GM18951 (cell line): ENCODE data around the gene PIGP.
"Not testable (repeated sequence)": the region's sequence is repeated elsewhere in the genome, so short reads cannot be mapped to it uniquely, and the experiment has no call there.

Experiments used
- POLR2A ChIP-seq: IDR thresholded peaks from 4 replicates; pipeline ENCODE4 v1.6.1; 2011; ENCODE audit warnings: mild to moderate bottlenecking; ENCODE audit not compliant: insufficient read length, insufficient read depth; ENCODE audit errors: extremely low read depth
- in situ Hi-C: fragments of 300-500 bp; cut with MboI; formaldehyde crosslinking; loops from one replicate; pipeline ENCODE4 v1.12.0; 2022; ENCODE audit warnings: low sequenced_read_pairs, mixed read lengths, inconsistent platforms; ENCODE audit not compliant: unreplicated experiment

Gene PIGP

DNA sequence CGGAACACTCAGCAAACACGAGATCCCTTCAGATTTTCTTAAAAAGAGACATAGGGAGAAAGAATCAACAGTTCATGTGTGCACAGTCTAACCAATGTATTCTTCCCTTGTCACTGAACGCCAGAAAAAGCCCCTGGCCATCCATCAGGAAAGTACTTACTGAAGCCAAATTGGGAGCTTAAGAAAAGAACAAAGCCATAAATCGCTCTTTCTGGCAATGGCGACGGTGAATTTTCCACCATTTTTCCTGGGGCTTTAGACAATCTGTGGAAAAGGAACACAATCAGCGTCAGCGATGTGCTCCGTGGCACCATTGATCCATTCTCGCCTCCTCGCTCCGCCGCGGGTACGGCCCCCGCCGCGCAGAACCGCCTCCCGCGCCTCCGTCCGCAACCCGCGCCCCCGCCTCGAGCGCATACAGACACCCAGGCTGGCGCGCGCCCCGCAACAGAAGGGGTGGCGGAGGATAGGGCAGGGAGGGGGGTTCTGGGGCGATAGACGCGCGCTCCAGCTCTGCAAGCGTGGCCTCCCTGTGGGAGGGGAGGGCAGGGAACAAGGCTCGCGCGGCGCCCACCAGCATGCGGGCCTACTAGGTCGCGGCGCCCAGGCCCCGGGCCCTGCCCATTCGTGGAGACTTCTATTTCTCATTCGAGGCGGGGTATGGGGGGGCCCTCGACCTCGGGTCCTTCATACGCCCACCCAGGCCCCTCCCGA lies 440 bp downstream of the PIGP start:
- no peak for TF ChIP-seq POLR2A
- in situ Hi-C loops = no loop called here

DNA sequence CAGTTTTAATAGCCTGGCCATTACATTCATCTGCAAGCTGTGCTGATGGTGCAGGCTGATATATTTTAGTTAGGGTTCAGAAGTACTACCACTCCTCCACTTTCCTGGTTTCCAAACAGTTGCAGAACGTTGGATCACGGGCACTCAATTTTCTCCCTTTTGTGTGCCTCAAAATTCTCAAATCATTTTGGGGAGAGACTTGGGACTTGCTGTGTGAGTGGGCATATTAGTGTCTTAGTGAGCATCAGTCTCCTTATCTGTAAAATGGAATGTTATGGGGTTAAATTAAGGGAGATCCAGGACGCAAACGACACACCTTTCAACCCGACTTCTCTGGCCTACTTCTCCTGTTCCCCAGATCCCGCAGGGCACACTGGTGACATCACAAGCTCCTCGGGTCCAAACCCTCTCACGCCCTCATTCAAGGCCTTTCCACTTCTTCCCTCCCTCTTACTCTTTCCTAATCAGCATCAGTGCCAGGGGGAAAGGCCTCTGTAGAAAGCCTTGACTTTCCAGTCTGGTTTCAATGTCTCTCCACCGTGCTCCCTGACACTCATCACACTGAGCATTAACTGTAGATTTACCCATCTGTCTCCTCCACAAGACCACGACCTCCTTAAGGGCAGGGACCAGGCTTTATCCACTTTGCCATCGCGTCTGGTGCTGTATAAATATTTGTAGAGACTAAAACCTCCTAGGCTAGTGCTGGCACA lies 1.2 kb downstream of the PIGP start:
- TF ChIP-seq POLR2A = no peak
- in situ Hi-C loops = no loop called here

DNA sequence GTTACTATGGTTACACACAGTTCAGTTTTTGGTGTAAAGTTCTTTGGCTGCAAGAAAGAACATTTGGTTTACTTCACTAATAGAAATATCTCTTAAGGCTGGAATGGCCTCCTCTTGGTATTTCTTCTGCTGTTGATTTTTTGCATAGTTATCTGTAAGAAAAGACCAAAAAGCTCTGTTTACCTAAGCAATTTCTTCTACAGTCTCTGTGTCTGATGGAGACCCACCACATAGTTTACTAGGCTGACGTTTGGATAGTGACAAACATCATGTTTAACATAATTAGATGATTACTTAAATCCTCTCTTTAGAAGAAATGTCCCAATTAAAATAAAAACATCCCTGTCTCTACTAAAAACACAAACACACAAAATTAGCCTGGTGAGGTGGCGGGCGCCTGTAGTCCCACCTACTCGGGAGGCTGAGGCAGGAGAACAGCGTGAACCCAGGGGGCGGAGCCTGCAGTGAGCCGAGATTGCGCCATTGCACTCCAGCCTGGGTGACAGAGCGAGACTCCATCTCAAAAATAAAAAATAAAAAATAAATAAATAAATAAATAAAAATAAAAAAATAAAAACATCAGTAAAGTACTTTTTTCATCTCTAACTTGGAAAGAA lies 7.2 kb downstream of the PIGP start:
- TF ChIP-seq POLR2A = no peak
- in situ Hi-C loops = no loop called here

DNA sequence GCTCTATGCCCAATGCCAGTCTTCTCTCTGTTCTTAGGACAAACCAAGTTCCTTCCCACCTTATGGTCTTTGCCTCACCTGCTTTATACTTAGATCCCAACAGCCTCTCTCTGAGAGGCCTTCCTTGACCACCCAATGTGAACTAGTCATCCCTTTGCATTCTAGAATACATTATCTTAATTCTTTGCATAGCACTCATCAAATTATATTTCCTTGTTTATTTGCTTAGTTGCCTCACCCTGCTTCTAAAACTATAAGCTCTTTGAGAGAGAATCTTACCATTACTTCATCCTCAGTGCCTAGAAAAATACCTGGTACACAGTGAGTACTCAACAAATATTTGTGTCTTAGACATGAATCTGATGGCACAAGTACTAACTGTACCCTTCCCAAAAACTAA lies 8.0 kb downstream of the PIGP start:
- no peak for TF ChIP-seq POLR2A
- in situ Hi-C loops = no loop called here

DNA sequence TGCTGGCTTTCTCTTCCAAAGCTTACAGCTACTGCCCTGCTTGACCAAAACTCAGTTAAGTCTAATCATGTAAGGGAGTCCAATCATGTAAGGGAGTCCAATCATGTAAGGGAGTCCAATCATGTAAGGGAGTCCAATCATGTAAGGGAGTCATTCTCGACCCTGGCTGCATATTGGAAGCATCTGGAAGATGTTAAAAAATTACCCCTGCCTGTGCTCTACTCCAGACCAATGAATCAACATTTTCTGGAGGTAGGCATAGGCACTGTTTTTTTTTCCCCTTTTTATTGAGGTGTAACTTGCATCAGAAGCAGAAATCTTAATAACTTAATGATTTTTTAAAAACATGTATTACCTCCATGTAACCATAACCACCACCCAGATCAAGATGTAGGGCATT lies 9.4 kb downstream of the PIGP start:
- TF ChIP-seq POLR2A = no peak
- in situ Hi-C loops = no loop called here

DNA sequence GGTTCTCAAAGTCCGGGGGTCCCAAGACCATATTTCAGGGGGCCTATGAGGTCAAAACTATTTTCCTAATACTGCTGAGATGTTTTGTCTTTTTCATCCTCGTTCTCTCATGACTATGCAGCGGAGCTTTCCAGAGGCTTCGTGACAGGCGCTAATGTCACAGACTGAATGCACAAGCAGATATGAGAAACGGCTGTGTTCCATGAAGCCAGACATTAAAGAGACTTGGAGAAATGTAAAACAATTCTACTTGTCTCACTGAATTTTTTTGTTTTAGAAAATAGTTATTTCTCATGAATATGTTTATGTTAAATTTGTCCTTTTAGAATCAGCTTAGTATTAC lies 10.3 kb downstream of the PIGP start:
- TF ChIP-seq POLR2A = no peak
- in situ Hi-C loops = no loop called here

DNA sequence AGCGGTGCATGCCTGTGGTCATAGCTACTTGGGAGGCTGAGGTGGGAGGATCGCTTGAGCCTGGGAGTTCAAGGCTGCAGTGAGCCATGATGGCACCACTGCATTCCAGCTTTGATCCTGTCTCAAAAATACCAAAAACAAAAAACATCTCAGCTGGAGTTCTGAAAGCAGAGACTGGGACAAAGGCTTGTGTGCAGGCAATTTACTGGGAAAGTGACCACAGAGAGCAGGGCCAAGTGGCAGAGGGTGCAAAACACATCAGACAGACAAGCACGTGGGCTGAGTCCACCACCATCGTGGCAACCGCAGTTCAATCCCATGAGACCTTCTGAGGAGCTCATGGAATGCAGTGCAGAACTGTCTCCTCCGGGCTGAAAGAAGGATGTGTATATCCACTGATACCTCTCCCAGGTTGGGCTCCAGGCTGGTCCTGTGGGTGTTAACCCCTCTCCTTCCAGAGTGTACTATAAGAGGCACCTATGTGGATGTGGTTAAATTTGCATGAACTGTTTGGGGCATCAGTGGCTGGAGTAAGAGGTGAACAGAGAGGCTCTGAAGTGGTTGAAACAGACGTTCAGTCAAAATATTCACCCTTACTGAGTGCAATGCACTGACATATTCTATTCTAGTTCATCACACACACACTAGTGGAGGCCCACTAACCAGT lies 10.8 kb downstream of the PIGP start:
- in situ Hi-C loops = no loop called here
- TF ChIP-seq POLR2A = no peak

DNA sequence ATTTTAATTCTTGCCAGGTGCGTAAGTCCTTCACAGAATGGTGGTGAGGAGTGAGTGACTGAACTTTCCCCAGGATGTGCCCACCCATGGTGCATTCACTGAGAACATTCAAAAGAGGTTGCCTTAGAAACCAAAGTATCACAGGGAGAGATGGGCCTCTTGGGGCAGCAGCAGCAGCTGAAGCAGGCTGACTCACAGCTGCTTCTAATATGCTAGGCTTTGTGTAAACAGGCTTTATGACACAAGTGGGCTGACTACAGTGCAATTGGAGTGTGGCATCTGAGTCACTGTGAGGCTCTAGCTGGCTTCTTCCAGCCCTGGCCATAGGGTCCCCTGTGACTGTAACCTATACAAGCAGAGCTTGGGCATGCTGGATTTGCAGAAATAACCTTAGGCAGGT lies 12.6 kb downstream of the PIGP start:
- TF ChIP-seq POLR2A = no peak
- in situ Hi-C loops = no loop called here

DNA sequence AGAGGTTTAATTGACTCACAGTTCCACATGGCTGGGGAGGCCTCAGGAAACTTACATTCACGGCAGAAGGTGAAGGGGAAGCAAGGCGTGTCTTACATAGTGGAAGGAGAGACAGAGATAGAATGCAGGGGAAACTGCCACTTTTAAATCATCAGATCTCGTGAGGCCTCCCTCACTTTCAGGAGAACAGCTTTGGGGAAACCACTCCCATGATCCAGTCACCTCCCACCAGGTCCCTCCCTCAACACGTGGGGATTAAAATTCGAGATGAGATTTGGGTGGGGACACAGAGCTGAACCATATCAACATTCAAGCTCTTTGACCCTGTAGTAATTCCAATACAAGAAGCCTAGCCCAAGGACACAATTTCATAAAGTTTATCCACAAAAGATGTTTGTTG lies 13.7 kb downstream of the PIGP start:
- no peak for TF ChIP-seq POLR2A
- in situ Hi-C loops = no loop called here

DNA sequence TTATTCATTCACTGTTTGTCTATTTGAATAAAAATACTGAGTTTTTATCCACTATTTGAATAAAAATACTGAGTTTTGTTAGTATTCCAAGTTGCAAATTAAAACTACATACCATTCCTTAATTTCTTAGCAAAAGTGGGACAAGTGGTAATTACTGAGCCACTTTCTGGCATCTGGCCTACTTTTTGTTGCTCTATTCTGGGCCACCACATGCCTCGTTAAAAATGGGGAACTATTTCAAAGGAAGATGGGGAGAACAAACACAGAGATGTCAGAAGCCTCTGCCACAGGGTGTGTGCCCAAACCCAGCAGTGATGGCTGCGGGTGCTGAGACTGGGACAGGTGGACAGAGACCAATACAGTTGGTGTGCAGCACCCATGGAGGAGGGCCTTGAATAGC lies 14.6 kb downstream of the PIGP start:
- in situ Hi-C loops = no loop called here
- TF ChIP-seq POLR2A = no peak

DNA sequence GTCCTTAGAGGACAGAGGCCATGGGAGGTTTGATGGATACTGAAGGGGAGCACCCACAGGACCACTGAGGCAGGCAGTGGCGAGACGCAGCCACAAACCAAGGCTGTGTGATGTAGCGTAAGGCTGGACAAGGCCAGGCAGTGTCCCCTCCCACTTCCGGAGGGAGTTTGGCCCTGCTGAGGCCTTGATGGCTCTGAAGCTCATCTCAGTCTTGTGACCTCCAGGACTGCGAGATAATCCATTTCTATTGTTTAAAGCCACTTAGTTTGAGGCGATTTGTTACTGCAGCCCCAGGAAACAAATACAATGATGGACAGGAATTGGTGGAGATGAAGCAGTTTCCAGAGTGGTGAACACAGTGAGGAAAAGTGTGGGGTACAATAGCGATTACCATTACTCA lies 15.3 kb downstream of the PIGP start:
- no peak for TF ChIP-seq POLR2A
- in situ Hi-C loops = no loop called here

DNA sequence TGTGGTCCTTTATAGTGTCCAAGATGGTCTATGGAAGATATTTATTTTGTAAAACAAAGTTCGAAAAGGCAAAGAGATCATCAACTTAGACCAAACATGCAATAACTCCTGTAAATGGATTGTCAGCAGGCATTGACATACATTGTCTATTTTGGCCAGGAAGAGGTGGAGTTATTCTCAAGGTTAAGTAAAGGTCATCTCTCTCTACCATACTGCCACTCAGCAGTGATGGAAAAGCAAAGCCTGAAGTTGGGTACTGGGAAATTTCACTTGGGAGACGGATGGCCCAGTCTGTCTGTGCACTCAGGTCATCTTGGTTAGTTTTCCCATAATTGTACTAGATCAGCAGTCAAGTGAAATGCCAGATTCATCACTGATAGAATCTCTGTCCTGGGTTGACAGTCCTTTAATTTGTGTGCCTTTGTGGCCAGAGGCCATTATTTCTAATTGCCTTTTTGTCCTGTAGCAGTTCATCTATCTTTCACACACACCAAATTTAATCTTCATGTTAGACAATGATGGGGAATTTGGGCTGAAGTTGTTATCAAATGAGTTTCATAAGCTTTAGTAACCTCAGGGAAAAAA lies 17.5 kb downstream of the PIGP start:
- in situ Hi-C loops = no loop called here
- no peak for TF ChIP-seq POLR2A

DNA sequence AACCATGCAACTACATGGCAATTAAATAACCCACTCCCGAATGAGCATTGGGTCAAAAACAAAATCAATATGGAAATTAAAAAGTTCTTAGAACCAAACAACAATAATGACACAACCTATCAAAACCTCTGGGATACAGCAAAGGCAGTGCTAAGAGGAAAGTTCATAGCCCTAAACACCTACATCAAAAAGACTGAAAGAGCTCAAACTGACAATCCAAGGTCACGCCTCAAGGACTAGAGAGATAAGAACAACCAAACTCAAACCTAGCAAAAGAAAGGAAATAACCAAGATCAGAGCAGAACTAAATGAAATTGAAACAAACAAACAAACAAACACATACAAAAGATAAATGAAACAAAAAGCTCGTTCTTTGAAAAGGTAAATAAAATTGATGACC lies 23.1 kb downstream of the PIGP start:
- in situ Hi-C loops = not testable (repeated sequence)

DNA sequence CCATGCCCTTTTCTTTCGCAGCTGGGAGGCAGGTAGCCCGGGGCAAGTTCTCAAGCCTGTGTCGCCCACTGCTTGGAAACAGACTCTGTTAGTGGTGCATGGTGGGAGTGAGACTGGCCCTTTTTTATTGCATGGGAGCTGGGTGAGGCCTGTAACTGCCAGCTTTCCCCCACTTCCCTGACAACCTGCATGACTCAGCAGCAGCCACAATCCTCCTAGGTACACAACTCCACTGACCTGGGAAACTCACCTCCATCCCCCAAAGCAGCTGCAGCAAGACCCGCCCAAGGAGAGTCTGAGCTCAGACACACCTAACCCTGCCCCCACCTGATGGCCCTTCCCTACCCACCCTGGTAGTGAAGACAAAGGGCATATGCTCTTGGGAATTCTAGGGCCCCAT lies 25.8 kb downstream of the PIGP start:
- TF ChIP-seq POLR2A = no peak
- in situ Hi-C loops = no loop called here

DNA sequence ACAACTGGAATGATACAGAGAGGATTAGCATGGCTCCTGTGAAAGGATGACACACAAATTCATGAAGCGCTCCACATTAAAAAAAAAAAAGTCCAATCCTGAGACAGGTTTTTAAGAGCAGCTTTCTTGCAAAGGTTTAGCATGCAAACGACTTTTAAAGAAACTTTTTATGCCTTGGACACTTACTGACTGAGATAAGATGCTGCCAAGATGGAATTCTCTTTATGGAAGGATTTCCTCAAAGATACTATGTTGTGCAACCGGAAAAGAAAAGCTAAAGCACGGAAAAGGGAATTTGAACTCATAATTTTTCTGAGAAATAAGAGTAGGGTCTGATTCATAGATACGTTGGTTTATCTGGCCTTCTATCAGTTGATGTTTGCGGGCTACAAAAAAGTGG lies 27.3 kb downstream of the PIGP start:
- in situ Hi-C loops = no loop called here
- no peak for TF ChIP-seq POLR2A
